H1 (cell line): ENCODE results near the gene OGG1. TPM values are rescaled to one million over a fixed set of nuclear protein-coding genes. Genes with fewer than 3 reads are reported as not detected.
A peak's percentile ranks its signal among the peaks of the same experiment; 100 is the strongest.

ENCODE experiments used
- CTCF ChIA-PET: fragments of 300-600 bp; sonication (Branson Sonifier 250); formaldehyde crosslinking; loops from one replicate; lab custom pipeline; 2021; ENCODE audit not compliant: partially characterized antibody; lab: Charles Lee
- POLR2A ChIA-PET: fragments of 300-600 bp; sonication (Branson Sonifier 250); formaldehyde crosslinking; loops from one replicate; lab custom pipeline; 2021; ENCODE audit warnings: inconsistent platforms; ENCODE audit not compliant: partially characterized antibody; lab: Charles Lee
- DNase-seq, 2 experiments: peaks; one replicate each; pipeline versions ENCODE4 v3.0.0 to v3.0.0-alpha.2; 2010 to 2022; ENCODE audit warnings: low spot score in 2 of 2, low read depth in 1 of 2, mixed read lengths in 1 of 2
- FAIRE-seq: peaks from 2 replicates; lab custom pipeline; 2011; peaks lifted over from hg19 to GRCh38; lab: Jason Lieb, UNC
- H2AFZ ChIP-seq: 2 replicates; pipeline ENCODE4 v1.8.1; 2012; ENCODE audit warnings: low read length, inconsistent platforms
- H2AK5ac ChIP-seq: 2 replicates; pipeline ENCODE4 v1.6.1; 2013; ENCODE audit warnings: low read depth, low read length
- H2BK120ac ChIP-seq: replicated peaks from 2 replicates; pipeline ENCODE3; 2013; ENCODE audit warnings: low read depth, low read length, inconsistent platforms
- H2BK12ac ChIP-seq: 2 replicates; pipeline ENCODE4 v1.6.1; 2013; ENCODE audit warnings: low read depth, low read length
- H2BK15ac ChIP-seq: 2 replicates; pipeline ENCODE4 v1.6.1; 2013; ENCODE audit warnings: low read length
- H2BK20ac ChIP-seq: 2 replicates; pipeline ENCODE4 v1.6.1; 2013; ENCODE audit warnings: low read length
- H2BK5ac ChIP-seq: 2 replicates; pipeline ENCODE4 v1.6.1; 2013; ENCODE audit warnings: low read depth, low read length
- H3K14ac ChIP-seq: 2 replicates; pipeline ENCODE4 v1.6.1; 2013; ENCODE audit warnings: inconsistent platforms; ENCODE audit not compliant: insufficient read length
- H3K18ac ChIP-seq: 2 replicates; pipeline ENCODE4 v1.6.1; 2013; ENCODE audit warnings: low read length; ENCODE audit errors: extremely low read depth
- H3K23ac ChIP-seq: 2 replicates; pipeline ENCODE4 v1.6.1; 2013; ENCODE audit warnings: inconsistent platforms; ENCODE audit not compliant: insufficient read length
- H3K23me2 ChIP-seq: 2 replicates; pipeline ENCODE4 v1.6.1; 2013; ENCODE audit warnings: low read depth, low read length
- H3K27ac ChIP-seq: 2 replicates; pipeline ENCODE4 v1.6.1; 2011; ENCODE audit warnings: low read depth, low read length, inconsistent platforms
- H3K27me3 ChIP-seq, 4 experiments: replicated peaks in 1 of 4; 1 replicate in 1 of 4; 2 replicates in 3 of 4; pipeline versions ENCODE4 v1.6.1 to v1.8.1; 2011 to 2013; ENCODE audit warnings: low read length in 3 of 4, mild to moderate bottlenecking in 3 of 4, inconsistent platforms in 2 of 4, mixed read lengths in 2 of 4, moderate library complexity in 1 of 4; ENCODE audit not compliant: control insufficient read depth in 3 of 4, insufficient read depth in 3 of 4; ENCODE audit errors: extremely low read depth in 1 of 4
- H3K36me3 ChIP-seq, 4 experiments: 2 replicates each; pipeline versions ENCODE4 v1.6.1 to v1.8.1; 2011 to 2013; ENCODE audit warnings: mild to moderate bottlenecking in 4 of 4, low read length in 3 of 4, moderate library complexity in 2 of 4, control low read depth in 1 of 4, inconsistent platforms in 1 of 4; ENCODE audit not compliant: insufficient read depth in 4 of 4, control insufficient read depth in 2 of 4
- H3K4ac ChIP-seq: replicated peaks from 2 replicates; pipeline ENCODE3; 2013; ENCODE audit warnings: low read length, low read depth, mixed read lengths, inconsistent platforms; ENCODE audit not compliant: insufficient read length
- H3K4me1 ChIP-seq, 4 experiments: replicated peaks in 1 of 4; 1 replicate in 1 of 4; 2 replicates in 3 of 4; pipeline versions ENCODE4 v1.6.1 to v1.8.1; 2011 to 2013; ENCODE audit warnings: low read length in 3 of 4, inconsistent platforms in 2 of 4, mixed read lengths in 1 of 4; ENCODE audit not compliant: insufficient read depth in 4 of 4, control insufficient read depth in 3 of 4
- H3K4me2 ChIP-seq, 2 experiments: 2 replicates each; pipeline versions ENCODE4 v1.6.1 to v1.8.1; 2011 to 2013; ENCODE audit warnings: low read depth in 2 of 2, low read length in 2 of 2, control low read depth in 1 of 2, inconsistent platforms in 1 of 2, mild to moderate bottlenecking in 1 of 2; ENCODE audit not compliant: insufficient read depth in 1 of 2
- H3K4me3 ChIP-seq, 4 experiments: fragments of 200-600, 300-600 bp in 1 of 4; sonication (generic), shearing (Covaris generic), sonication (Bioruptor Twin) in 1 of 4; 2 replicates each; pipeline versions ENCODE4 v1.5.1 to v1.8.1; 2011 to 2016; ENCODE audit warnings: low read length in 4 of 4, low read depth in 3 of 4, control low read depth in 2 of 4, inconsistent platforms in 2 of 4, mild to moderate bottlenecking in 2 of 4, mixed read lengths in 1 of 4, moderate library complexity in 1 of 4; ENCODE audit not compliant: insufficient read depth in 2 of 4; ENCODE audit errors: extremely low read depth in 1 of 4
- H3K56ac ChIP-seq: replicated peaks from 2 replicates; pipeline ENCODE3; 2013; ENCODE audit warnings: low read depth, mild to moderate bottlenecking, mixed read lengths, low read length, inconsistent platforms; ENCODE audit not compliant: insufficient read length
- H3K79me1 ChIP-seq: 2 replicates; pipeline ENCODE4 v1.6.1; 2013; ENCODE audit warnings: low read depth, low read length, control low read depth
- H3K79me2 ChIP-seq, 2 experiments: 2 replicates each; pipeline versions ENCODE4 v1.6.1 to v1.8.1; 2012 to 2013; ENCODE audit warnings: low read length in 2 of 2, mild to moderate bottlenecking in 2 of 2, inconsistent platforms in 1 of 2; ENCODE audit not compliant: insufficient read depth in 2 of 2, control insufficient read depth in 1 of 2
- H3K9ac ChIP-seq, 4 experiments: replicated peaks in 1 of 4; 1 replicate in 1 of 4; 2 replicates in 3 of 4; pipeline versions ENCODE4 v1.6.1 to v1.8.1; 2011 to 2013; ENCODE audit warnings: low read depth in 3 of 4, low read length in 3 of 4, control low read depth in 2 of 4, mild to moderate bottlenecking in 2 of 4, moderate library complexity in 2 of 4, inconsistent platforms in 1 of 4; ENCODE audit errors: extremely low read depth in 1 of 4
- H3K9me3 ChIP-seq, 2 experiments: 2 replicates each; pipeline versions ENCODE4 v1.6.1 to v1.8.1; 2012 to 2013; ENCODE audit warnings: mild to moderate bottlenecking in 2 of 2, moderate library complexity in 2 of 2, control low read depth in 1 of 2, inconsistent platforms in 1 of 2, low read depth in 1 of 2, low read length in 1 of 2, mixed read lengths in 1 of 2; ENCODE audit not compliant: insufficient read depth in 2 of 2
- H4K20me1 ChIP-seq, 2 experiments: replicated peaks in 1 of 2; 2 replicates each; pipeline versions ENCODE3 to v1.8.1; 2011 to 2013; ENCODE audit warnings: inconsistent platforms in 2 of 2, low read length in 2 of 2, mild to moderate bottlenecking in 1 of 2; ENCODE audit not compliant: insufficient read depth in 2 of 2, control insufficient read depth in 1 of 2
- H4K5ac ChIP-seq: 2 replicates; pipeline ENCODE4 v1.6.1; 2013; ENCODE audit warnings: low read length, low read depth, mixed read lengths, inconsistent platforms; ENCODE audit not compliant: insufficient read length
- H4K8ac ChIP-seq: 2 replicates; pipeline ENCODE4 v1.8.0; 2013; ENCODE audit warnings: mild to moderate bottlenecking, moderate library complexity, low read length, inconsistent platforms; ENCODE audit not compliant: insufficient read depth; ENCODE audit errors: extremely low read depth
- H4K91ac ChIP-seq: replicated peaks from 2 replicates; pipeline ENCODE3; 2013; ENCODE audit warnings: low read length, mixed read lengths, inconsistent platforms; ENCODE audit not compliant: insufficient read length
- CTBP2 ChIP-seq: IDR thresholded peaks from 2 replicates; pipeline ENCODE4 v1.7.0; 2011; ENCODE audit warnings: borderline replicate concordance, mild to moderate bottlenecking, moderate library complexity, mixed read lengths, low read length; ENCODE audit not compliant: insufficient read depth, insufficient read length
- CTCF ChIP-seq, 3 experiments: IDR thresholded peaks; 1 replicate in 2 of 3; 2 replicates in 1 of 3; pipeline versions ENCODE4 v1.5.1 to v1.6.1; 2011; ENCODE audit warnings: low read length in 3 of 3, mild to moderate bottlenecking in 3 of 3, inconsistent platforms in 2 of 3, low read depth in 1 of 3, moderate library complexity in 1 of 3; ENCODE audit not compliant: insufficient read depth in 1 of 3; ENCODE audit errors: control extremely low read depth in 1 of 3
- POLR2AphosphoS5 ChIP-seq: IDR thresholded peaks from 2 replicates; pipeline ENCODE4 v1.6.1; 2011; ENCODE audit warnings: low read depth, low read length
- RAD21 ChIP-seq, 2 experiments: IDR thresholded peaks in 1 of 2; conservative IDR thresholded peaks in 1 of 2; 2 replicates each; pipeline ENCODE4 v1.6.1; 2011; ENCODE audit warnings: low read depth in 2 of 2, low read length in 2 of 2, improper control_type of control experiment in 1 of 2, inconsistent platforms in 1 of 2, mild to moderate bottlenecking in 1 of 2, moderate library complexity in 1 of 2
- RXRA ChIP-seq: IDR thresholded peaks from 2 replicates; pipeline ENCODE4 v1.6.1; 2011; ENCODE audit warnings: low read depth, mild to moderate bottlenecking, low read length, moderate library complexity; ENCODE audit not compliant: insufficient read depth
- SAP30 ChIP-seq: fragments of 300-600 bp; sonication (generic); IDR thresholded peaks from 2 replicates; pipeline ENCODE4 v1.7.1; 2012; ENCODE audit warnings: low read length, moderate library complexity, mild to moderate bottlenecking, inconsistent platforms; ENCODE audit not compliant: insufficient read depth, insufficient replicate concordance
- SP1 ChIP-seq: IDR thresholded peaks from 2 replicates; pipeline ENCODE4 v1.6.1; 2011; ENCODE audit warnings: low read depth, low read length
- whole genome bisulfite sequencing, 2 experiments: shearing (Covaris generic) in 1 of 2; methylation state at CpG; one replicate each; pipeline versions ENCODE4 v1.1.6 to v1.1.7; 2013 to 2015; ENCODE audit warnings: low lambda C conversion rate in 2 of 2, mixed read lengths in 2 of 2, inconsistent platforms in 1 of 2, low coverage in 1 of 2, missing lambda C conversion rate in 1 of 2; ENCODE audit not compliant: insufficient replicate concordance in 2 of 2, insufficient coverage in 1 of 2, insufficient read length in 1 of 2; ENCODE audit errors: extremely low coverage in 1 of 2, missing lambda C conversion rate in 1 of 2; 5-methylcytosine and 5-hydroxymethylcytosine counted together
- polyA plus RNA-seq, 7 experiments: library from polyadenylated mRNA; depleted of rRNA in 3 of 7; stranded (reverse) in 5 of 7; unstranded in 2 of 7; fragments of >200 nt in 5 of 7; fragments of 200-250 nt in 2 of 7; gene quantifications; 1 replicate in 5 of 7; 2 replicates in 1 of 7; 4 replicates in 1 of 7; pipeline versions ENCODE4 v1.2.1 to v1.2.3, GENCODE V29; 2011 to 2013; ENCODE audit warnings: missing spikeins in 2 of 7, mixed read lengths in 2 of 7
- total RNA-seq: library from RNA; stranded (reverse); fragmentation: NEBNext Ultra II Directional; extraction: Animal tissue kit (Norgen Biotek cat#: 25700); gene quantifications from 2 replicates; pipeline ENCODE4 v1.2.1, GENCODE V29; 2021

The OGG1 gene
- total and polyA plus RNA-seq, 2 of the 8 experiments (the other 6 are each of a cell fraction or from before 2014, with no cell fraction given): 29.6 to 46.8 TPM

GRCh38 chr3:9727041-9727595 lies 22.6 kb upstream of the OGG1 start:
- Histone ChIP-seq H4K20me1 (no peaks in the 10 kb centered on the region), H3K27me3 (no peaks in the 10 kb centered on the region), H2BK120ac (no peak overlapping the region), H4K91ac (no peak overlapping the region), H3K4me1 (no peaks in the 10 kb centered on the region; a peak in 3 of 7 replicates), H3K79me1 (no peaks in the 10 kb centered on the region; the same call in 1 of the 2 replicates), H4K5ac (peak overlapping the region; percentile 31), H3K14ac (no peak overlapping the region), H3K23ac (no peak overlapping the region), H3K9ac (no peak overlapping the region), H2BK20ac (no peak overlapping the region), H3K27ac (0 out of 2 replicates have a peak overlapping the region, but pooled peaks have one; percentile 38), H3K9me3 (no peaks in the 10 kb centered on the region), H3K4me2 (peak overlapping the region; percentile 20 to 88), H2AFZ (peak overlapping the region; percentile 99), H3K36me3 (no peaks in the 10 kb centered on the region), H2BK12ac (0 out of 2 replicates have a peak overlapping the region, but pooled peaks have one; percentile 1), H3K56ac (no peak overlapping the region), H3K4ac (no peak overlapping the region), H2BK15ac (0 out of 2 replicates have a peak overlapping the region, but pooled peaks have one; percentile 88), H4K8ac (no peak overlapping the region), H3K18ac (0 out of 2 replicates have a peak overlapping the region, but pooled peaks have one; percentile 2), H2BK5ac (no peak overlapping the region; the same call in 1 of the 2 replicates), H3K23me2 (peaks cover 9% of the 10 kb centered on the region), H3K79me2 (peaks cover 1 to 3% of the 10 kb centered on the region in 2 experiments; a peak in 2 of 4 replicates), H2AK5ac (no peak overlapping the region), H3K4me3 (peak overlapping the region; percentile 21 to 52 (median 47); a peak in 7 of 8 replicates)
- FAIRE-seq (peak; percentile 48), DNase-seq (peak; percentile 64 to 89)
- 1% methylated on average over 11 of the region's 11 CpGs; no CpG with 5 or more reads in 1 of the 2 experiments for WGBS, 2 experiments
- POLR2A ChIA-PET: interaction anchor here (0.7 to 8.4 kb wide), 7 partner anchors 10 to 330 kb away, joined by 3 to 60 read pairs (median 3); partner anchors contain the start of genes ARPC4, OGG1 and SETD5
- CTCF ChIA-PET: interaction anchor here (0.5 to 8.6 kb wide), 56 partner anchors 10 to 592 kb away, joined by 3 to 109 read pairs (median 4); partner anchors contain the start of genes CPNE9 and OGG1
- TF ChIP-seq RAD21 (IDR thresholded peaks at IDR 0.05 in 1 of 2, conservative IDR thresholded peaks at IDR 0.05 in 1 of 2; ENCODE audit: low read depth in 2 of 2, low read length in 2 of 2) (peak; percentile 14 to 45; a peak in 3 of 4 replicates), POLR2AphosphoS5 (peak; percentile 39; the same call in 1 of the 2 replicates), SP1 (peak; percentile 55; the same call in 1 of the 2 replicates), CTCF (IDR thresholded peaks at IDR 0.05; ENCODE audit: control extremely low read depth in 1 of 3, insufficient read depth in 1 of 3, low read depth in 1 of 3, low read length in 3 of 3) (peak; percentile 87 to 99 (median 94)), SAP30 (no peak), RXRA (no peak), CTBP2 (no peak)
